Measurements from ENCODE around the gene ACADSB.

GRCh38 chr10:123081896-123082295 is 73.1 kb downstream of the ACADSB start:
- TF ChIP-seq CTCF (IDR thresholded peaks at IDR 0.05) (no peak), EZH2 (IDR thresholded peaks at IDR 0.05; ENCODE audit: borderline replicate concordance, insufficient read depth, low read depth, low read length, poor library complexity, severe bottlenecking) (no peak)

Measured in B cell (primary cell).